Endothelial cell of umbilical vein (primary cell): ENCODE data around the gene SKIDA1. TPM values are rescaled to one million over a fixed set of nuclear protein-coding genes. Genes with fewer than 3 reads are reported as not detected.

Experiments used
- BruUV-seq: library from RNA; stranded (reverse); fragments of 400-500 nt; replicated peaks from 2 replicates; lab custom pipeline; 2021; lab: Mats Ljungman, UMichigan
- CTCF ChIA-PET: fragments of 300-600, 350-600 bp; sonication (Branson Sonifier 250); formaldehyde crosslinking; loops from one replicate; lab custom pipeline; 2021; ENCODE audit warnings: antibody characterized with exemption, inconsistent platforms; lab: Charles Lee
- POLR2A ChIA-PET: fragments of 300-600, 350-600 bp; sonication (Branson Sonifier 250); formaldehyde crosslinking; loops from one replicate; lab custom pipeline; 2021; ENCODE audit warnings: antibody characterized with exemption, inconsistent platforms; lab: Charles Lee
- DNase-seq: peaks from one replicate; pipeline ENCODE4 v3.0.0-alpha.2; 2011; ENCODE audit warnings: low read depth, low spot score
- FAIRE-seq: peaks from 2 replicates; lab custom pipeline; 2011; peaks lifted over from hg19 to GRCh38; lab: Jason Lieb, UNC
- H2AFZ ChIP-seq: 2 replicates; pipeline ENCODE4 v1.6.0; 2012; ENCODE audit warnings: low read depth, low read length, control low read depth, inconsistent platforms
- H3K27ac ChIP-seq: 2 replicates; pipeline ENCODE4 v1.5.1; 2011; ENCODE audit warnings: low read depth, mild to moderate bottlenecking, control low read depth, low read length, moderate library complexity; ENCODE audit not compliant: insufficient read depth
- H3K27me3 ChIP-seq, 2 experiments: 2 replicates each; pipeline versions ENCODE4 v1.6.0 to v1.6.1; 2011; ENCODE audit warnings: low read length in 2 of 2, mixed read lengths in 1 of 2; ENCODE audit not compliant: control insufficient read depth in 2 of 2, insufficient read depth in 2 of 2
- H3K36me3 ChIP-seq, 2 experiments: 2 replicates in 1 of 2; 3 replicates in 1 of 2; pipeline ENCODE4 v1.5.1; 2011; ENCODE audit warnings: low read length in 2 of 2, mild to moderate bottlenecking in 1 of 2, moderate library complexity in 1 of 2; ENCODE audit not compliant: control insufficient read depth in 2 of 2, insufficient read depth in 2 of 2; ENCODE audit errors: extremely low read depth in 1 of 2
- H3K4me1 ChIP-seq: 3 replicates; pipeline ENCODE4 v1.5.1; 2011; ENCODE audit warnings: mild to moderate bottlenecking, low read length; ENCODE audit not compliant: control insufficient read depth, insufficient read depth; ENCODE audit errors: extremely low read depth
- H3K4me2 ChIP-seq: 2 replicates; pipeline ENCODE4 v1.6.1; 2011; ENCODE audit warnings: low read length, control low read depth, mixed read lengths; ENCODE audit not compliant: insufficient read depth
- H3K4me3 ChIP-seq, 3 experiments: fragments of 200-600 bp in 1 of 3; sonication (generic), shearing (Covaris generic) in 1 of 3; replicated peaks in 1 of 3; 2 replicates each; pipeline ENCODE4 v1.5.1; 2011 to 2016; ENCODE audit warnings: control low read depth in 3 of 3, low read length in 3 of 3, mild to moderate bottlenecking in 2 of 3, inconsistent platforms in 1 of 3, low read depth in 1 of 3, moderate library complexity in 1 of 3; ENCODE audit not compliant: insufficient read depth in 1 of 3
- H3K79me2 ChIP-seq: 2 replicates; pipeline ENCODE4 v1.6.0; 2012; ENCODE audit warnings: low read length, inconsistent platforms; ENCODE audit not compliant: control insufficient read depth, insufficient read depth
- H3K9ac ChIP-seq: replicated peaks from 2 replicates; pipeline ENCODE3; 2011; ENCODE audit warnings: low read length, control low read depth; ENCODE audit not compliant: insufficient read depth; ENCODE audit errors: extremely low read depth
- H3K9me1 ChIP-seq: replicated peaks from 3 replicates; pipeline ENCODE4 v1.6.0; 2011; ENCODE audit warnings: mild to moderate bottlenecking, low read length; ENCODE audit not compliant: control insufficient read depth, insufficient read depth; ENCODE audit errors: extremely low read depth
- H3K9me3 ChIP-seq: replicated peaks from 2 replicates; pipeline ENCODE4 v1.5.1; 2012; ENCODE audit warnings: low read length, inconsistent platforms; ENCODE audit not compliant: control insufficient read depth, insufficient read depth
- H4K20me1 ChIP-seq: replicated peaks from 2 replicates; pipeline ENCODE3; 2011; ENCODE audit warnings: mild to moderate bottlenecking, low read length; ENCODE audit not compliant: control insufficient read depth, insufficient read depth; ENCODE audit errors: extremely low read depth
- EZH2 ChIP-seq: IDR thresholded peaks from 2 replicates; pipeline ENCODE4 v1.6.1; 2012; ENCODE audit warnings: borderline replicate concordance, low read depth, mild to moderate bottlenecking, moderate library complexity, low read length, inconsistent platforms; ENCODE audit not compliant: severe bottlenecking
- FOS ChIP-seq: IDR thresholded peaks from 2 replicates; pipeline ENCODE4 v1.6.1; 2011; ENCODE audit warnings: mild to moderate bottlenecking, low read length, moderate library complexity, borderline replicate concordance; ENCODE audit not compliant: insufficient read depth
- GATA2 ChIP-seq: IDR thresholded peaks from 2 replicates; pipeline ENCODE4 v1.7.0; 2011; ENCODE audit warnings: low read depth, mild to moderate bottlenecking, moderate library complexity, mixed read lengths, low read length; ENCODE audit not compliant: insufficient read length, insufficient read depth
- JUN ChIP-seq: IDR thresholded peaks from 2 replicates; pipeline ENCODE4 v1.6.1; 2011; ENCODE audit warnings: borderline replicate concordance, low read depth; ENCODE audit not compliant: insufficient read length, insufficient read depth
- MYC ChIP-seq: IDR thresholded peaks from one replicate; pipeline ENCODE4 v1.6.1; 2011; ENCODE audit warnings: mild to moderate bottlenecking, low read depth, low read length
- POLR2A ChIP-seq: IDR thresholded peaks from 2 replicates; pipeline ENCODE4 v1.6.1; 2012; ENCODE audit warnings: low read depth, mild to moderate bottlenecking, control low read depth, low read length
- POLR2AphosphoS5 ChIP-seq: IDR thresholded peaks from 2 replicates; pipeline ENCODE4 v1.6.1; 2012; ENCODE audit warnings: low read depth, mild to moderate bottlenecking, control low read depth, low read length, moderate library complexity; ENCODE audit not compliant: insufficient read depth
- dilution Hi-C: fragments of 300-500 bp; cut with MboI; formaldehyde crosslinking; loops from one replicate; pipeline ENCODE4 v1.15.0; 2019; ENCODE audit warnings: low sequenced_read_pairs; ENCODE audit not compliant: extremely low pct_ligation_motif_present
- intact Hi-C: fragments of 100-400 bp; cut with micrococcal nuclease; formaldehyde crosslinking; loops from one replicate; pipeline ENCODE4 v1.10.0; 2022
- polyA plus RNA-seq, 4 experiments: library from polyadenylated mRNA; depleted of rRNA in 3 of 4; stranded (reverse) in 3 of 4; unstranded in 1 of 4; fragments of >200 nt; gene quantifications; 2 replicates each; pipeline versions ENCODE4 v1.2.1 to v1.2.3, GENCODE V29; 2011 to 2012; ENCODE audit warnings: missing spikeins in 1 of 4
- total RNA-seq: library from RNA; stranded (reverse); gene quantifications from 2 replicates; pipeline ENCODE4 v1.2.3, GENCODE V29; 2021
- TF ChIP-seq, protein P1 (sequence below): IDR thresholded peaks from 2 replicates; pipeline ENCODE4 v1.6.1; 2011; ENCODE audit not compliant: insufficient read depth, insufficient read length
- TF ChIP-seq, protein P2 (sequence below), 2 donors: IDR thresholded peaks; 1 replicate in 1 of 2; 2 replicates in 1 of 2; pipeline ENCODE4 v1.5.1; 2011; ENCODE audit warnings: low read length in 2 of 2, mild to moderate bottlenecking in 2 of 2, moderate library complexity in 2 of 2, control low read depth in 1 of 2, inconsistent platforms in 1 of 2, low read depth in 1 of 2; ENCODE audit not compliant: insufficient read depth in 1 of 2; ENCODE audit errors: extremely low read depth in 1 of 2

Gene SKIDA1
- total and polyA plus RNA-seq, 2 donors (not counting 3 experiments of a cell fraction or from before 2014, with no cell fraction given) = 0.21 to 0.71 TPM

DNA sequence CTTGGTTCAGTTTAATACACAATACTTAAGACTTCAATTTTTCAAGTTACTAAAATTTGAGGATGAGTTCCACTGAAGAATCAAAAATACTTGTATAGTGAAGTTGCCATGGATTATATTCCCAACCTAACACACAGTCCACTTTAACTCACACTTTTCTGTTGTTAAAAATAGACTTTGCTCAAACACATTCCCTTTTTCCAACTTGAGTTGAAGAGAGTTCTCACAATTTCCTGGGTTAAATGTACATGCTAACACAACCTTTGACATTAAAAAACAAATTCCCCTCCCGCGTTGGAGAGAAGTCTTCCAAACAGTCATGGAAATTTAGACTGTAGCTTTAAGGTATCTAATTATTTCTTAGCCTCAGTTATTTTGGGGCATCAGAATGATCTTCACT, 27.1 kb downstream of the SKIDA1 start:
- H3K36me3 ChIP-seq = no peaks in the 10 kb centered on the region
- intact Hi-C loops (loop anchor here (5.0 to 10.0 kb wide), 9 partner anchors 179 to 1596 kb away; partner anchors contain the start of genes COMMD3 and MSRB2), dilution Hi-C loops (no loop called here)
- H3K4me3 ChIP-seq = no peak overlapping the region
- no peaks in the 10 kb centered on the region for H4K20me1 ChIP-seq
- H3K9me1 ChIP-seq = no peaks in the 10 kb centered on the region
- FAIRE-seq = peak; percentile 74
- no TSS peak for BruUV-seq
- peaks cover 10 to 31% of the 10 kb centered on the region in 2 experiments for H3K27me3 ChIP-seq
- no peak overlapping the region for H3K27ac ChIP-seq
- ChIA-PET POLR2A (interaction anchor here (2.0 kb wide), 1 partner anchor 18 kb away, joined by 7 read pairs; no protein-coding TSS in a partner anchor), CTCF (interaction anchor here (0.7 to 3.6 kb wide), 2 partner anchors 18 to 234 kb away, joined by 3 to 29 read pairs; no protein-coding TSS in a partner anchor)
- H3K9ac ChIP-seq = no peak overlapping the region
- no peak overlapping the region for H2AFZ ChIP-seq
- no peak for TF ChIP-seq GATA2
- TF ChIP-seq, protein P1, sequence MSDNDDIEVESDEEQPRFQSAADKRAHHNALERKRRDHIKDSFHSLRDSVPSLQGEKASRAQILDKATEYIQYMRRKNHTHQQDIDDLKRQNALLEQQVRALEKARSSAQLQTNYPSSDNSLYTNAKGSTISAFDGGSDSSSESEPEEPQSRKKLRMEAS = no peak
- TF ChIP-seq, protein P2, sequence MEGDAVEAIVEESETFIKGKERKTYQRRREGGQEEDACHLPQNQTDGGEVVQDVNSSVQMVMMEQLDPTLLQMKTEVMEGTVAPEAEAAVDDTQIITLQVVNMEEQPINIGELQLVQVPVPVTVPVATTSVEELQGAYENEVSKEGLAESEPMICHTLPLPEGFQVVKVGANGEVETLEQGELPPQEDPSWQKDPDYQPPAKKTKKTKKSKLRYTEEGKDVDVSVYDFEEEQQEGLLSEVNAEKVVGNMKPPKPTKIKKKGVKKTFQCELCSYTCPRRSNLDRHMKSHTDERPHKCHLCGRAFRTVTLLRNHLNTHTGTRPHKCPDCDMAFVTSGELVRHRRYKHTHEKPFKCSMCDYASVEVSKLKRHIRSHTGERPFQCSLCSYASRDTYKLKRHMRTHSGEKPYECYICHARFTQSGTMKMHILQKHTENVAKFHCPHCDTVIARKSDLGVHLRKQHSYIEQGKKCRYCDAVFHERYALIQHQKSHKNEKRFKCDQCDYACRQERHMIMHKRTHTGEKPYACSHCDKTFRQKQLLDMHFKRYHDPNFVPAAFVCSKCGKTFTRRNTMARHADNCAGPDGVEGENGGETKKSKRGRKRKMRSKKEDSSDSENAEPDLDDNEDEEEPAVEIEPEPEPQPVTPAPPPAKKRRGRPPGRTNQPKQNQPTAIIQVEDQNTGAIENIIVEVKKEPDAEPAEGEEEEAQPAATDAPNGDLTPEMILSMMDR (IDR thresholded peaks at IDR 0.05; ENCODE audit: extremely low read depth in 1 of 2, insufficient read depth in 1 of 2, low read depth in 1 of 2, low read length in 2 of 2) = no peak
- no peak for TF ChIP-seq FOS
- no peak for TF ChIP-seq EZH2
- no peak for TF ChIP-seq POLR2AphosphoS5
- TF ChIP-seq POLR2A = no peak
- no peak for TF ChIP-seq MYC
- no peak for TF ChIP-seq JUN
- H3K79me2 ChIP-seq = no peaks in the 10 kb centered on the region
- no peak overlapping the region for H3K4me2 ChIP-seq
- DNase-seq = no peak
- peaks cover 12% of the 10 kb centered on the region for H3K4me1 ChIP-seq
- no peaks in the 10 kb centered on the region for H3K9me3 ChIP-seq
